Epithelial cell of esophagus (primary cell): ENCODE data around the gene CCDC40.

Source experiments
- DNase-seq: peaks from one replicate; pipeline ENCODE4 v3.0.0; 2010; ENCODE audit warnings: low read depth
- H3K4me3 ChIP-seq: 2 replicates; pipeline ENCODE4 v1.5.1; 2011; ENCODE audit warnings: mild to moderate bottlenecking, low read length, control low read depth
- TF ChIP-seq, protein P1 (sequence below): IDR thresholded peaks from 2 replicates; pipeline ENCODE4 v1.5.1; 2011; ENCODE audit warnings: low read depth, mild to moderate bottlenecking, low read length, control low read depth, inconsistent platforms; ENCODE audit not compliant: insufficient read depth; ENCODE audit errors: missing control alignments

Gene CCDC40

DNA sequence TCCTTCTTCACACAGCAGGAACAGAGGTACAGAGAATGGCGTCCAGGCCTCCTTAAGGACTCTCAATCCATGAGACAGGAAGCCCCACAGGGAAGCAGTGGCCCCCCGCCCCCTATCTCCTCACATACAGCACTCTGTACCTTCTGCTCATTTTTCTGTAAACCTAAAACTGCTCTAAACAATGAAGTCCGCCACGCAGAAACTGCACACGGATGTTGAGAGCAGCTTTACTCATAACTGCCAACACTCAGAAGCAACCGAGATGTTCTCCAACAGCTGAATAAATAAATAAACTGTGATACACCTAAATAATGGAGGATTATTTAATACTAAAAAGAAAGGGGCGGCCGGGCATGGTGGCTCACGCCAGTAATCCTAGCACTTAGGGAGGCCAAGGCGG, 10.6 kb upstream of the CCDC40 start:
- TF ChIP-seq, protein P1, sequence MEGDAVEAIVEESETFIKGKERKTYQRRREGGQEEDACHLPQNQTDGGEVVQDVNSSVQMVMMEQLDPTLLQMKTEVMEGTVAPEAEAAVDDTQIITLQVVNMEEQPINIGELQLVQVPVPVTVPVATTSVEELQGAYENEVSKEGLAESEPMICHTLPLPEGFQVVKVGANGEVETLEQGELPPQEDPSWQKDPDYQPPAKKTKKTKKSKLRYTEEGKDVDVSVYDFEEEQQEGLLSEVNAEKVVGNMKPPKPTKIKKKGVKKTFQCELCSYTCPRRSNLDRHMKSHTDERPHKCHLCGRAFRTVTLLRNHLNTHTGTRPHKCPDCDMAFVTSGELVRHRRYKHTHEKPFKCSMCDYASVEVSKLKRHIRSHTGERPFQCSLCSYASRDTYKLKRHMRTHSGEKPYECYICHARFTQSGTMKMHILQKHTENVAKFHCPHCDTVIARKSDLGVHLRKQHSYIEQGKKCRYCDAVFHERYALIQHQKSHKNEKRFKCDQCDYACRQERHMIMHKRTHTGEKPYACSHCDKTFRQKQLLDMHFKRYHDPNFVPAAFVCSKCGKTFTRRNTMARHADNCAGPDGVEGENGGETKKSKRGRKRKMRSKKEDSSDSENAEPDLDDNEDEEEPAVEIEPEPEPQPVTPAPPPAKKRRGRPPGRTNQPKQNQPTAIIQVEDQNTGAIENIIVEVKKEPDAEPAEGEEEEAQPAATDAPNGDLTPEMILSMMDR, result no peak

DNA sequence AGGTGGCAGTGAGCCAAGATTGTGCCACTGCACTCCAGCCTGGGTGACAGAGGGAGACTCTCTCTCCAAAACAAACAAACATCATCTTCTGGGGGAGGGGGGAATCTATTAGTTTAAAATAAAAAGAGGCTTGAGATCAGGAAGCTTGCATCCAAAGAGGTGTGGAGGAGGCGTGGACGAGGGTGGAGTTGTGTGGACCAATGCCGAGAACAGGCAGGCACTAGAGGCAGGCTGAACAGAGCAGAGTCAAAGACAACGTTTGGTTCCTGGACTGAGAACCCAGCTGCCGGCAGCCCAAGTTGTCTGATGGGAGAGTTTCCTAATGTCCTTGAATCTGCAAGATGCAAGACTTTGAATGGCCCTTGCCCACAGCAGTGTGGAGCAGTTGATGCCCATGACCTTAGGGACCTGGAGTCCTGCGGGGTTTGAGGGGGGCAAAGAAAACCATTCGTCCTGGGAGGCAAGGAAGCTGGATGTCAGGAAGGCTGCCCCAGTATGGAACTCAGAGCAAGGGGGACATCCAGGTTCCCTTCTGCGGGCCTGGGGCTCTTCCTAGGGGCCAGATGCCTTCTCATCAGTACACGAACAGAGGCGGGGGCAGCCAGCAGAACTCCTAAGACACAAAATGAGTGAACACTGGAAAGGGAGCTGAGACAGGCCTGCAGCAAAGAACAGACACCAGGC, 9.9 kb upstream of the CCDC40 start:
- TF ChIP-seq, protein P1, result no peak
- peak; percentile 23 for DNase-seq
- H3K4me3 ChIP-seq, result no peak overlapping the region

More for the DNA sequence above, 10.6 kb upstream of the CCDC40 start:
- DNase-seq, result no peak
- H3K4me3 ChIP-seq, result no peak overlapping the region

DNA sequence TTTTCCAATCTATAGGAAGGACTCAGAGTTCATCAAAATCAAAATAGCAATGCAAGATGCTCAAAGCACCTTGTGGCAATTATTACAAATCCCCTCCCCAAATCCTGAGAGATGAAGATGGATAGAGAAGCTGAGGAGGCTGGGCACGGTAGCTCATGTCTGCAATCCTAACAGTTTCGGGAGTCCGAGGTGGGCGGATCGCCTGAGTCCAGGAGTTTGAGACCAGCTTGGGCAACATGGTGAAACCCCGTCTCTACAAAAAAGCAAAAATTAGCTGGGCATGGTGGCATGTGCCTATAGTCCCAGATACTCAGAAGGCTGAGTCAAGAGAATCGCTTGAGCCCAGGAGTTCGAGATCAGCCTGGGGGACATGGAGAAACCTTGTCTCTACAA, 9.4 kb upstream of the CCDC40 start:
- H3K4me3 ChIP-seq, result no peak overlapping the region
- DNase-seq, result no peak
- TF ChIP-seq, protein P1, result no peak

DNA sequence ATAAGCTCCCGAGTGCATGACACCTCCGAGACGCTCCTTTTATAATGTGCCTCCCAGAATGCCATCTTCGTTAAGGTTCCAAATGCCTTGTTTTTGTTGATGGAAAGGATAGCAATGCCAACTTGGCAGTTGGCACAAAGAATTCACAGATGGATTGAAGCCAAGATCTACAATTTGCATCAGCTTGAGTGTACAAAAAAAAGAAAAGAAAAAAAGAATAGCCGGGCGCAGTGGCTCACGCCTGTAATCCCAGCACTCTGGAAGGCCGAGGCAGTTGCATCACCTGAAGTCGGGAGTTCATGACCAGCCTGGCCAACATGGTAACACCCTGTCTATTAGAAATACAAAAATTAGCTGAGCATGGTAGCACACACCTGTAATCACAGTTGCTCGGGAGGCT, 8.4 kb upstream of the CCDC40 start:
- no peak for DNase-seq
- TF ChIP-seq, protein P1, result no peak
- no peak overlapping the region for H3K4me3 ChIP-seq

DNA sequence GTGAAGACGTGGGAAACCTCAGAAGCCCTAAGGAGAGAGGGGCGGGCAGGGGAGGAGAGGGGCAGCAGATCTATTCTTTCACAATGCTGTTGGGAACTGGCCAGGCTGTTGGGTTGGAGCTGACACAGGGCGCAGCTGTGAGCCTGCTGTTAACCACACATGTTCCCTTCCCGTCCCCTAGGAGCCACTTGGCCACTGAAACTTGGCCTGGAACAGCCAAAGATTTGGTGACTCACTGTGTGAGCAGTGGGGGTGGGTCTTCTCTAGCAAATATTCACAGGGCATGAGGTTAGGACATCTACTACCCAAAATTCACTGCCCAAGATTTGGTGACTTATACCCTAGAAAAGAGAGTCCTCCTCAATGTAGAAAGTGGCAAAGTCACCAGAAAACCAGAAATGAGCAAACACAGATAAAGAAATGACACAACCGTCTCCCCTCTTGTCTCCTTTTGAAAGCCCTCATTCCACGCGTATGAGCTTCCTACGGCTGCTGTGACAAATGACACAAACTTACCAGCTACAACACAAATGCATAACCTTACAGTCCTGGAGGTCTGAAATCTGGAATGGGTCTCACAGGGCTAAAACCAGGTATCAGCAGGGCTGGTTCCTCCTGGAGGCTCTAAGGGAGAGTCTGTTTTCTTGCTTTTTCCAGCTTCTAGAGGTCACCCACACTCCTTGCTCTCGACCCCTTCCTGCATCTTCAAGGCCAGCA, 7.0 kb upstream of the CCDC40 start:
- H3K4me3 ChIP-seq, result no peak overlapping the region
- peak; percentile 20 for DNase-seq
- TF ChIP-seq, protein P1, result no peak

DNA sequence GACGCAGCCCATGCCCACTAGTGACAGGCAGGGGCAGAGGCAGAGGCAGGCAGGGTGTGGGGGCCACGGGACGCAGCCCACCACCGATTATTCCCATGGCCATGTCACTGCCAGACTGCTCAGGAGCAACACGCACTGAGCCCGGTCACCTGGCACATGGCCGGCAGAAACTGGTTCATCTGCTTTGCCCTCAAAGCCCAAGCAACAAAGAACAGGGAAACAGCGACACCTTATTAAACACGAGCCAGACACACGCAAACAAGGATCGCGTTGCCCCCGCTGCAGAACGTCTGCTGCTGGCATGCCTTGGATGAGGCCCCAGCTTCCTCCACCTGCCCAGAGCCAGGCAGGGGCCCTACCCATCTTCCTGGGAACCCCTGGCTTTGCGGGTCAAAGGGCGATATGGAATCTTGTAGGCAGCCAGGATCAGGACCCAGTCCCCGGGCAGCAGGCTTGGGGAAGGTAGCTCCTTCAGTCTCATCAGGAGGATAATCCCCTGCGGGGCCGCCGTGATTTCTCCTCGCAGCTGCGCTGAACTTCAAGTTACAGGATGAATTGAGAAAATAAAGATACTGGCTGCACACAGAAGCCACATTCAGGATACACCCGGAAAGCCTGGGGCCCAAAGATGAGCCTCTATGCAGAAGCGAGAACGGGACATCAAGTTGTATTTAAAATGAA, 5.6 kb upstream of the CCDC40 start:
- H3K4me3 ChIP-seq, result no peak overlapping the region
- TF ChIP-seq, protein P1, result peak; percentile 35
- DNase-seq, result peak; percentile 78
